Ovary (tissue), 3 donors: ENCODE results near the gene SLC44A1.

ENCODE experiments used
- CTCF ChIP-seq, 3 donors: fragments of 450-650 bp in 2 of 3; fragments of 200-600 bp in 1 of 3; IDR thresholded peaks; one replicate each; pipeline versions ENCODE4 v1.5.1 to v1.8.0; 2016 to 2022; ENCODE audit warnings: antibody characterized with exemption in 3 of 3, mild to moderate bottlenecking in 1 of 3
- EP300 ChIP-seq: sonication (generic); formaldehyde crosslinking; IDR thresholded peaks from one replicate; pipeline ENCODE4 v1.6.1; 2017; ENCODE audit warnings: antibody characterized with exemption
- POLR2A ChIP-seq: fragments of 450-650 bp; IDR thresholded peaks from one replicate; pipeline ENCODE4 v1.6.1; 2017; ENCODE audit warnings: antibody characterized with exemption, mild to moderate bottlenecking, moderate library complexity
- donor health status: DM: no; HTN: no; CAD: no.

GRCh38 chr9:105245029-105245890, 809 bp downstream of the SLC44A1 start:
- TF ChIP-seq CTCF (IDR thresholded peaks at IDR 0.05) (no peak), EP300 (no peak), POLR2A (no peak)
